Measurements from ENCODE around the gene SLC25A21. TPM values are rescaled to one million over a fixed set of nuclear protein-coding genes. Genes with fewer than 3 reads are reported as not detected.
A peak's percentile ranks its signal among the peaks of the same experiment; 100 is the strongest.

SLC25A21 gene
- total RNA-seq, 2 experiments from 2014 or later = not detected

- no peaks in the 10 kb centered on the region for H3K9me3 Mint-ChIP-seq
- no peak for DNase-seq
- ChIA-PET POLR2A (no interaction called here), CTCF (no interaction called here)
- no peaks in the 10 kb centered on the region for H3K27me3 Mint-ChIP-seq
- H3K36me3 Mint-ChIP-seq (ENCODE audit: low read depth) = no peaks in the 10 kb centered on the region
- no peaks in the 10 kb centered on the region for H3K4me1 Mint-ChIP-seq
- H3K27ac Mint-ChIP-seq = no peak overlapping the region
- no peak overlapping the region for H3K4me3 Mint-ChIP-seq
These were observed 221.6 kb downstream of the SLC25A21 start for GRCh38 chr14:36950812-36951211.

- Mint-ChIP-seq H3K27ac (no peak overlapping the region), H3K9me3 (no peaks in the 10 kb centered on the region), H3K4me3 (no peak overlapping the region), H3K27me3 (no peaks in the 10 kb centered on the region), H3K36me3 (ENCODE audit: low read depth) (no peaks in the 10 kb centered on the region), H3K4me1 (no peaks in the 10 kb centered on the region)
- POLR2A ChIA-PET = no interaction called here
- CTCF ChIA-PET = no interaction called here
- DNase-seq = no peak
These were observed 223.0 kb downstream of the SLC25A21 start for GRCh38 chr14:36949371-36949770.

- CTCF ChIA-PET = no interaction called here
- Mint-ChIP-seq H3K4me3 (no peak overlapping the region), H3K4me1 (no peaks in the 10 kb centered on the region)
These were observed 224.1 kb downstream of the SLC25A21 start for GRCh38 chr14:36948157-36948859.

GRCh38 chr14:36947362-36947761, 225.0 kb downstream of the SLC25A21 start:
- ChIA-PET POLR2A (no interaction called here), CTCF (no interaction called here)
- no peaks in the 10 kb centered on the region for H3K4me1 Mint-ChIP-seq
- no peaks in the 10 kb centered on the region for H3K36me3 Mint-ChIP-seq (ENCODE audit: low read depth)
- no peak for DNase-seq
- H3K27me3 Mint-ChIP-seq = no peaks in the 10 kb centered on the region
- H3K4me3 Mint-ChIP-seq = no peak overlapping the region
- no peaks in the 10 kb centered on the region for H3K9me3 Mint-ChIP-seq
- no peak overlapping the region for H3K27ac Mint-ChIP-seq

More at GRCh38 chr14:36948157-36948859, 224.1 kb downstream of the SLC25A21 start:
- Mint-ChIP-seq H3K27ac (no peak overlapping the region), H3K9me3 (no peaks in the 10 kb centered on the region), H3K36me3 (ENCODE audit: low read depth) (no peaks in the 10 kb centered on the region), H3K27me3 (no peaks in the 10 kb centered on the region)
- no peak for DNase-seq
- POLR2A ChIA-PET = no interaction called here

GRCh38 chr14:36946872-36947271, 225.5 kb downstream of the SLC25A21 start:
- H3K9me3 Mint-ChIP-seq = no peaks in the 10 kb centered on the region
- DNase-seq = no peak
- H3K27ac Mint-ChIP-seq = no peak overlapping the region
- POLR2A ChIA-PET = no interaction called here
- H3K4me3 Mint-ChIP-seq = no peak overlapping the region
- H3K36me3 Mint-ChIP-seq (ENCODE audit: low read depth) = no peaks in the 10 kb centered on the region
- CTCF ChIA-PET = no interaction called here
- H3K27me3 Mint-ChIP-seq = no peaks in the 10 kb centered on the region
- H3K4me1 Mint-ChIP-seq = no peaks in the 10 kb centered on the region

GRCh38 chr14:36944307-36945010, 227.9 kb downstream of the SLC25A21 start:
- Mint-ChIP-seq H3K4me1 (no peaks in the 10 kb centered on the region), H3K27ac (no peak overlapping the region), H3K36me3 (ENCODE audit: low read depth) (no peaks in the 10 kb centered on the region), H3K4me3 (no peak overlapping the region), H3K9me3 (no peaks in the 10 kb centered on the region), H3K27me3 (no peaks in the 10 kb centered on the region)
- no peak for DNase-seq
- POLR2A ChIA-PET = no interaction called here
- CTCF ChIA-PET = no interaction called here

GRCh38 chr14:36942522-36943245, 229.7 kb downstream of the SLC25A21 start:
- Mint-ChIP-seq H3K27ac (no peak overlapping the region), H3K4me1 (no peaks in the 10 kb centered on the region), H3K27me3 (no peaks in the 10 kb centered on the region), H3K9me3 (no peaks in the 10 kb centered on the region), H3K4me3 (no peak overlapping the region), H3K36me3 (ENCODE audit: low read depth) (no peaks in the 10 kb centered on the region)
- POLR2A ChIA-PET = no interaction called here
- CTCF ChIA-PET = interaction anchor here (0.6 to 2.1 kb wide), 5 partner anchors 9 to 872 kb away, joined by 3 to 23 read pairs (median 4); no protein-coding TSS in a partner anchor
- DNase-seq = no peak

GRCh38 chr14:36941783-36942521, 230.5 kb downstream of the SLC25A21 start:
- Mint-ChIP-seq H3K9me3 (no peaks in the 10 kb centered on the region), H3K36me3 (ENCODE audit: low read depth) (no peaks in the 10 kb centered on the region), H3K27me3 (no peaks in the 10 kb centered on the region), H3K4me3 (no peak overlapping the region), H3K4me1 (no peaks in the 10 kb centered on the region), H3K27ac (no peak overlapping the region)
- ChIA-PET POLR2A (no interaction called here), CTCF (interaction anchor here (0.7 to 2.1 kb wide), 7 partner anchors 8 to 871 kb away, joined by 3 to 23 read pairs (median 3); no protein-coding TSS in a partner anchor)
- peak; percentile 55 for DNase-seq

- H3K27ac Mint-ChIP-seq = no peak overlapping the region
These were observed 231.9 kb downstream of the SLC25A21 start for GRCh38 chr14:36940476-36940875.

GRCh38 chr14:36939265-36939664, 233.1 kb downstream of the SLC25A21 start:
- H3K4me1 Mint-ChIP-seq = no peaks in the 10 kb centered on the region
- no peak for DNase-seq
- no peaks in the 10 kb centered on the region for H3K27me3 Mint-ChIP-seq
- H3K9me3 Mint-ChIP-seq = no peaks in the 10 kb centered on the region
- no peaks in the 10 kb centered on the region for H3K36me3 Mint-ChIP-seq (ENCODE audit: low read depth)
- no peak overlapping the region for H3K27ac Mint-ChIP-seq
- CTCF ChIA-PET = no interaction called here
- POLR2A ChIA-PET = no interaction called here
- H3K4me3 Mint-ChIP-seq = no peak overlapping the region

More at GRCh38 chr14:36940476-36940875, 231.9 kb downstream of the SLC25A21 start:
- Mint-ChIP-seq H3K4me1 (no peaks in the 10 kb centered on the region), H3K36me3 (ENCODE audit: low read depth) (no peaks in the 10 kb centered on the region), H3K4me3 (no peak overlapping the region), H3K9me3 (no peaks in the 10 kb centered on the region), H3K27me3 (no peaks in the 10 kb centered on the region)
- POLR2A ChIA-PET = no interaction called here
- no peak for DNase-seq
- CTCF ChIA-PET = no interaction called here

GRCh38 chr14:36938678-36939077, 233.7 kb downstream of the SLC25A21 start:
- Mint-ChIP-seq H3K36me3 (ENCODE audit: low read depth) (no peaks in the 10 kb centered on the region), H3K4me3 (no peak overlapping the region), H3K4me1 (no peaks in the 10 kb centered on the region), H3K27ac (no peak overlapping the region), H3K9me3 (no peaks in the 10 kb centered on the region), H3K27me3 (no peaks in the 10 kb centered on the region)
- ChIA-PET CTCF (no interaction called here), POLR2A (no interaction called here)
- DNase-seq = no peak

- no peaks in the 10 kb centered on the region for H3K36me3 Mint-ChIP-seq (ENCODE audit: low read depth)
- POLR2A ChIA-PET = no interaction called here
- no peak overlapping the region for H3K4me3 Mint-ChIP-seq
- no peaks in the 10 kb centered on the region for H3K9me3 Mint-ChIP-seq
- H3K27ac Mint-ChIP-seq = no peak overlapping the region
- no peaks in the 10 kb centered on the region for H3K27me3 Mint-ChIP-seq
- H3K4me1 Mint-ChIP-seq = no peaks in the 10 kb centered on the region
- CTCF ChIA-PET = no interaction called here
- no peak for DNase-seq
These were observed 236.3 kb downstream of the SLC25A21 start for GRCh38 chr14:36935976-36936678.

All from activated CD4-positive, alpha-beta memory T cell treated with anti-CD3 and anti-CD28 coated beads, Interleukin-2, amount 10 ng/mL, durations not matched to agents 7 days and 5 days (primary cell).